ENCODE results near the gene RHBDD3. TPM values are rescaled to one million over a fixed set of nuclear protein-coding genes. Genes with fewer than 3 reads are reported as not detected.
"Not testable (repeated sequence)": the region's sequence is repeated elsewhere in the genome, so short reads cannot be mapped to it uniquely, and the experiment has no call there.

Gene RHBDD3
- total RNA-seq, 1 donor from 2014 or later, result 18.9 TPM

DNA sequence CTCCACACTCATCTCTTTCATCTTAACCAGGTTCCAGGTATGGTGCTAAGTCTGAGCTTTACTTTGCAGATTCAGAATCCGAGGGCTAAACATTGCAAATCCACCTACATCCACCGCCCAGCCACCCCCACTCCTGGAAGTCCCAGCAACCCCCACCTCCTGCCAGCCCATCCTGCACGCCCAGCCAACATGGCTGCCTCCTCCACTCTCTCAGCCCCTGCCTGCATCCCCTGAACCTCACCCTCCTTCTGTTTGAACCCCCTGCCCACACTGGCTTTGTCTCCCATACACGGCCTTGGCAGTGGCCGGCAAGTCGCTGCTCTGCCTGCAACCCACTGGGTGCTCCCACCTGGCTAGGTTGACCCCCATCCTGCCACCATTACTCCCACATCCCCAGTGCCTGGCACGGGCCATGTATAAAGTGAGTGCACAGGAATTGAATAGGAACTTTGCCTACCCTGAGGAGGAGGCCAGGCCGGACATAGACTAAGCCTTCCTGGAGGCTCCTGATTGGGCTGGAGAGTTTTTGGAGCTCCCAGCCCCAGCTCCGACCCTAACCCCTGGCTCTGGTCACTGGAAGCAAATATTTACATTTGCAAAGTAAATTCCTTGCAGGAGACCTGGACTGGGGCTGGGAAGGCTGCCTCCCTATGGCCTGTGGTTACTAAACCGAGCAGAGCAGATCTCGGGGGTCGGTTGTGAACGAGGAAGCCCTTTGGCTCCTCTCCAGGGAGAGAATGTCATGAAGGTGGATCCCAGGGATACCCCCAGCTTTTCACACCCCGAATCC lies 47.7 kb downstream of the RHBDD3 start:
- DNase-seq (ENCODE audit: low spot score) (no peak), ATAC-seq (peak; percentile 62)

GRCh38 chr22:29219409-29219782 lies 48.4 kb downstream of the RHBDD3 start:
- not testable (repeated sequence) for DNase-seq (ENCODE audit: low spot score); ATAC-seq

DNA sequence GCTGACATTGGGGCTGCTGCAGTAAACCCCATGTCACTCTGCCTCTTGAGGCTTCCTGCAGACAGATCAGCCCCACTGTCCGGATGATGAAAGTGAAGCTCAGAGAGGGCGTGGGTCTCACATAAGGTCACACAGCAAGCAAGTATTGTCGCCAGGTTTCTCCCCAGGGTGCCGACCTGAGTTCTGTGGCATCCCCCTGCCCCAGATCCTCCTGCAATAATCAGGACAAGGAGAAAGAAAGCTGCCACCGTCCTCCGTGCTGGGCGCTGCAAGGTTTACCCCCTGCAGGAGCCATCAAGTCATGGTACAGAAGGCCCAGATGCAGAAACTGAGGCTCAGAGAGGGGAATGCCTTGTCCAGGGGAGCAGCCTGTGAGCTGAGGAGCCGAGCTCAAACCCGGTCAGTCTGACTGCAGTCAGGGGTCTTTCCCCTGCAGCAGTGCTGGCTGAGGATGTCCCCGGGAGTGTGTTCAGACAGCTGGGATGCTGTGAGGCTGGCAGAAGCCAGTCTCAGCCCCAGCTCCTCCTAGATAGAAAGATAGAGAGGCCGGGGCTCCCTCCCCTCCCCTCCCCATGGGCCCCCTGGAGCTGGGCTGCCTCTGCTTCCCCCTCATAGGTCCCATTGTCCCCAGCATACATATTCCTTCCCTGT lies 48.9 kb downstream of the RHBDD3 start:
- no peak for ATAC-seq
- DNase-seq (ENCODE audit: low spot score), result no peak

DNA sequence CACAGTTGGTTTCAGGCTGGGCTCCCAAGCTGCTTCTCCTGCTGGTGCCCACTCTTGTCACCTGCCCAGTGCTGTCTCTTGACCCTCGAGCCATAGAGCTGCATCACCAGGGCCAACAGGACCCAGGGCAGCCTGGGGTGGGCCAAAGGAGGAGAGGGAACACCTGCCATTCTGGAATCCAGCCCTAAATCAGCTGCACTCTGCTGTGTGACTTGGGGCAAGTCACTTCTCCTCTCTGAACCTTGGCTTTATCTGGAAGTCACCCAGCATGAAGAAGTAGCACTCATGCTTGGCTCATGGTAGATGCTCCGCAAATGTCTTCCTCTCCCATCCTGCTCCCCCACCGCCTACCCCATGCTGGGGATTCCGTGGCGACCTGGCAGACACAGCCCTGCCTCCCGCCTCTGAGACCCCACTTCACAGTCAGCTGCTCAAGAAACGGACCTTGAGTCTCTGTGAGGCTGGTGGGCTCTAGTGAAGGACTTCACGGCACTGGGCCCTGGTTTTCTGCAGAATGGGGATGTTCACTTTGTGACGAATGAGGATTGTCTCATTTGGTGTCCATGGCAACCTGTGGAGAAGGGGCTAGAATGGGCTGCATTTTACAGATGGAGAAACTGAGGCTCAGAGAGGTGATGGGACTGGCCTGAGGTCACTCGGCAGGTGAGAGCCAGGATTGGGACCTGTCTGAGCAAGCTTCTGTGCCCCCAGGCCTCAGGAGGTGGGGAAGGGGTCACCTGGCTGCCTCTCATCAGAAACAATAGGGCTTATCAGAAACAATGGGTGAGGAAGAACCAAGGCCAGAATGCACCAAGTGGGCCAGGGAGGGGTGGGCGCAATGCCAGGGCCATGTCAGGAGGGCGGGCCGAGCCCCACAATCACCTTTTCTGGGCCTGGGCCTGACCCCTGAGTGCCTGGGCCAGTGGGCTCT lies 49.7 kb downstream of the RHBDD3 start:
- ATAC-seq, result no peak
- no peak for DNase-seq (ENCODE audit: low spot score)

DNA sequence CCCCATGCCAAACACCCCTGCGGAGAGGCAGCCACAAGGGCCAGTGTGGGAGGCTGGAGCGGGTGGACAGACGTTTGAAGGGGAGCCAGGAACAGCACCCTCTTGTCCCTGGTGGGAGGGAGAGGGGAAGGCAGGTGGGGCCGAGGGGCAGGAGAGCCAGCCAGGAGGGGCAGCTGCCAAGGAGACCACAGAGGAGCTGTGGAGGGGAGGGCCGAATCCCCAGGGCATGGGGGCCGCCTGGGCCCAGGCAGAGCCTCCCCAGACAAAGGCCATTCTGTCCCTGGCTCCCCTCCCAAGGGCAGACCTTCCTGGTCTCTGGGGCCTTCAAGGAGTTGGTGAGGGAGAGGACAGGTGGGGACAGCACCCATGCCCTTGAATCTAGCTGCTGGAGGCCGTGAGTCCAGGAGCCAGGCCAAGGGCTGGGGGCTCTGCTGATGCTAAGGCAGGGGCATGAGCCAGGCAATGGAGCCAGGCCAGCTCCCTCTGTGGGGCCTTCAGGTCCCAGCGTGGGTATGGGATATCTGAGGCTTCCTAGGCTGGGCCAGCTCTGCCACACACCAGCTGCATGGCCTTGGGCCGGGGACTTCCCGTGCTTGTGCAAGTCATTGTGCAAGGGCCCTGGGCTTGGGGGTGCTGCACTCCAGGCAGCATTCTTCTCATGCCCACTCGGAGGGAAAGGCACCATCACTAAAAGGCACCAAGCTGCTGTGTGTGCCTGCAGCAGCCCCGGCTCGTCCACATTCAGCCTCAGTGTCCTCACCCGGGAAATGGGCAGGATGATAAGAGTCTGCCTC lies 50.7 kb downstream of the RHBDD3 start:
- ATAC-seq (peak; percentile 78), DNase-seq (ENCODE audit: low spot score) (peak; percentile 66)

- no peak for ATAC-seq
- no peak for DNase-seq (ENCODE audit: low spot score)
Observed at GRCh38 chr22:29216011-29216872, 51.5 kb downstream of the RHBDD3 start.

DNA sequence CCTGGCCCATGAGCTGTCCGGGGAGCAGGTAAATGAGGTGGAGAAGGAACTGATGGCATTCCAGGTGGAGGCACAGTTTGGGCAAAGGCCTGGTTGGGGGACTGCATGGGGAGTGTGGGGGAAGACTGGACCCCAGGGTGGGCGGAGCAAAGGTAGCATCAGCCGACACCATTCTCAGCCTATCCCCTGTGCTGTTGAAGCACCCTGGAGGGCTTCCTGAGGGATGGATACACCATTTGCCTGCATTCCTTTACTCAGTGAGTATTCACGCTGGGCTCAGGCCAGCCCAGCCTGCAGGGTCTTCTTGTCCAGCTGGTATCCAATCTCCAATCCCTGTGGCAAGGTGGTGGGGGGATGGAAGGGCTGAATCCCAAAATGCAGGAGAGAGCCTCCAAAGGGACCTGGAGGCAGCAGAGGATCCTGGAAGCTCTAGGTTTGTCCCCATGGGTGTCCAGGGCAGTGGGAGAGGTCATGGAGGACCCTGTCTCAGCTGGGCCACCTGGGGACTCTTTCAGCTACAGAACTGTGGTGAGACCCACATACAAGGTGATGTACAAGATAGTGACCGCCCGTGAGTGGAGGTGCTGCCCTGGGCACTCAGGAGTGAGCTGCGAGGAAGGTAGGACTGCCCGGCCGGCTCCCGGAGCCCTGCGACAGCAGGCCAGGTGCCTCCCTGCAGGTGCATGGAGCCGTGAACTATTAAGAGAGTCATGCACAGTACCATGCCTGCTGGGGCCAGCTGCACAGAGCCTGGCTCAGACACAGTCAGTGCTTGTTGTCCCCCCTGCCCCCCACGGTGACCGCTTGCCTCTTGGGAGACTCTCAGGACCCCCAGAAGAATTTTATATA lies 52.5 kb downstream of the RHBDD3 start:
- no peak for ATAC-seq
- no peak for DNase-seq (ENCODE audit: low spot score)

DNA sequence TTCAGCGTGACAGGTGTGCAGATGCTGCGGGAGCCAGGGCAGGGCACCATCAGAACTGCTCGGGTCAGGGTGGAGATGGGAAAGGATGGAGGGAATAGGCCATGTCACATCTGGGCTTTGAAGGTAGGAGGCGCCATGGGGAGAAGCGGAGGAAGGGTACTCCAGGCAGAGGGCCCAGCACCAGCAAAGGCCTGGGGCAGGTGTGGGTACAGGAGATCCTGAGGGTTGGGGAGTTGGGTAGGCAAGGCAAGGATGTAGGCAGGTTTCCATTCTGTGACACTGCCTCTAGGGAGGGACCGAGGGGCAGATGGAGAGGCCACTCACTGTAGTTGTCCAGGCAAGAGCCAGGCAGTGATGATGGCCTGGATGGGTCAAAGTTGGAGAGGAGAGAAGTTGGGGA lies 53.5 kb downstream of the RHBDD3 start:
- ATAC-seq (no peak), DNase-seq (ENCODE audit: low spot score) (no peak)

GRCh38 chr22:29213493-29213892 lies 54.3 kb downstream of the RHBDD3 start:
- ATAC-seq, result no peak
- DNase-seq (ENCODE audit: low spot score), result no peak

DNA sequence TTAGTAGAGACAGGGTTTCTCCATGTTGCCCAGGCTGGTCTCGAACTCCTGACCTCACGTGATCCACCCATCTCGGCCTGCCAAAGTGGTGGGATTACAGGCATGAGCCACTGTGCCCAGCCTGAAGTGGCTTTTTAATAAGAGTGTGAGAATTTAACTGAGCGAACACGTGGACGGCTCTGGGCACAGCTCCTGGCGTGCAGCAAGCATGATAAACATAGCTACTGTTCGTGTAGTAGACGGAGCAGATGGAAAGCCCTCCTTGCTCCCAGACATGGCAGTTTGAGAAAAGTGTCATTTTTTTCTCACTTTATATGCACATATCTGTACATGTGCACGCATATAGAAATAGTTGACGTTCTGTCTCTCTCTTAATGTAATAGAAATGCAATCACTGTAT lies 55.0 kb downstream of the RHBDD3 start:
- DNase-seq (ENCODE audit: low spot score) (no peak), ATAC-seq (no peak)

GRCh38 chr22:29211466-29211865 lies 56.3 kb downstream of the RHBDD3 start:
- DNase-seq (ENCODE audit: low spot score) (no peak), ATAC-seq (no peak)

DNA sequence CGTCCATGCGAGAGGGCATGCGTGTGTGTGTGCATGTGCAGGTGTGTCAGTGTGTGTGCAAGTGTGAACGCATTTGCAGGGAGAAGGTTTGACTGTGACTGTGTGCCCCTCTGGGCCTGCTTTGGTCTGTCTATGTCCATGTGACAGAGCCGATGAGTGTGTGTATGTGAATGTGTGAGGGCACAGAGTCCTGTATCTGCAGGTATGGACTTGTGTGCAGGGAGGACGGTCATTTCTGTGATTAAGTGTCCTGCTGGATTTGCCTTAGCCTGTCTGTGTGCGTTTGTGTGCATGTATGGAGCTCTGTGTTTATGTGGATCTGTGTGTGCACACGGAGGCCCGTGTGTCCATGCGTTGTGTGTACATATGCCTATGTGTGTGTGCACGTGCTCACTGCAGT lies 56.7 kb downstream of the RHBDD3 start:
- DNase-seq (ENCODE audit: low spot score), result no peak
- no peak for ATAC-seq

Other genes with a start within 250 kb of the RHBDD3 start
- not detected for gene C22orf31, start 206.2 kb downstream of the RHBDD3 start, total RNA-seq
- 4.9 TPM for gene KREMEN1, start 194.9 kb downstream of the RHBDD3 start, total RNA-seq
- gene EMID1, start 62.1 kb downstream of the RHBDD3 start, total RNA-seq, result 1.3 TPM
- 93.3 TPM for gene EWSR1, start 287 bp upstream of the RHBDD3 start, total RNA-seq
- 14.3 TPM for gene GAS2L1, start 38.7 kb upstream of the RHBDD3 start, total RNA-seq
- gene RASL10A, start 47.7 kb upstream of the RHBDD3 start, total RNA-seq, result 1.0 TPM
- 37.9 TPM for gene AP1B1, start 120.6 kb upstream of the RHBDD3 start, total RNA-seq
- gene RFPL1, start 170.6 kb upstream of the RHBDD3 start, total RNA-seq, result 0.45 TPM
- 0.15 TPM for gene NEFH, start 212.2 kb upstream of the RHBDD3 start, total RNA-seq